ENCODE results near the gene TMEM132D.
"Not testable (repeated sequence)": the region's sequence is repeated elsewhere in the genome, so short reads cannot be mapped to it uniquely, and the experiment has no call there.

TMEM132D gene

GRCh38 chr12:129230995-129231394 is 672.8 kb downstream of the TMEM132D start:
- DNase-seq, result no peak

GRCh38 chr12:129226851-129227250 is 677.0 kb downstream of the TMEM132D start:
- DNase-seq, result no peak

- no peak for DNase-seq
Observed at GRCh38 chr12:129226005-129226404, 677.8 kb downstream of the TMEM132D start.

- no peak for DNase-seq
Observed at GRCh38 chr12:129215556-129215955, 688.3 kb downstream of the TMEM132D start.

- no peak for DNase-seq
Observed at GRCh38 chr12:129213551-129213950, 690.3 kb downstream of the TMEM132D start.

- no peak for DNase-seq
Observed at GRCh38 chr12:129211862-129212630, 691.8 kb downstream of the TMEM132D start.

- DNase-seq, result no peak
Observed at GRCh38 chr12:129208566-129208965, 695.3 kb downstream of the TMEM132D start.

GRCh38 chr12:129207084-129207483 is 696.7 kb downstream of the TMEM132D start:
- DNase-seq, result no peak

GRCh38 chr12:129203456-129203855 is 700.4 kb downstream of the TMEM132D start:
- DNase-seq, result no peak

GRCh38 chr12:129202109-129202814 is 701.6 kb downstream of the TMEM132D start:
- no peak for DNase-seq

GRCh38 chr12:129201029-129201428 is 702.8 kb downstream of the TMEM132D start:
- no peak for DNase-seq

GRCh38 chr12:129200576-129200975 is 703.2 kb downstream of the TMEM132D start:
- no peak for DNase-seq

GRCh38 chr12:129196927-129197326 is 706.9 kb downstream of the TMEM132D start:
- DNase-seq, result no peak

- DNase-seq, result no peak
Observed at GRCh38 chr12:129195081-129195480, 708.7 kb downstream of the TMEM132D start.

- DNase-seq, result no peak
Observed at GRCh38 chr12:129193263-129193871, 710.5 kb downstream of the TMEM132D start.

- DNase-seq, result no peak
Observed at GRCh38 chr12:129190827-129191226, 713.0 kb downstream of the TMEM132D start.

GRCh38 chr12:129189879-129190278 is 713.9 kb downstream of the TMEM132D start:
- not testable (repeated sequence) for DNase-seq

GRCh38 chr12:129186952-129187351 is 716.9 kb downstream of the TMEM132D start:
- DNase-seq, result no peak

- no peak for DNase-seq
Observed at GRCh38 chr12:129185855-129186254, 718.0 kb downstream of the TMEM132D start.

- no peak for DNase-seq
Observed at GRCh38 chr12:129184127-129184928, 719.5 kb downstream of the TMEM132D start.

GRCh38 chr12:129179941-129180553 is 723.8 kb downstream of the TMEM132D start:
- no peak for DNase-seq

- DNase-seq, result no peak
Observed at GRCh38 chr12:129169928-129170327, 733.9 kb downstream of the TMEM132D start.
